IMR-90 (cell line): ENCODE data around the gene ST14. TPM values are rescaled to one million over a fixed set of nuclear protein-coding genes. Genes with fewer than 3 reads are reported as not detected.

ENCODE experiments used
- ATAC-seq: fragments of 200-7000 bp; cut with Tn5 transposase; 2 replicates; pipeline ENCODE4 v1.9.1; 2020; ENCODE audit warnings: low read depth, mild to moderate bottlenecking, moderate library complexity
- BruUV-seq: library from RNA; stranded (reverse); fragments of 400-500 nt; replicated peaks from 2 replicates; lab custom pipeline; 2021; lab: Mats Ljungman, UMichigan
- CTCF ChIA-PET: fragments of 300-600 bp; formaldehyde crosslinking; extraction: SDS; loops from one replicate; lab custom pipeline; 2021; ENCODE audit warnings: antibody characterized with exemption; lab: Yijun Ruan, JAX
- POLR2A ChIA-PET: fragments of 300-600 bp; sonication (Branson Sonifier 250); formaldehyde crosslinking; loops from one replicate; lab custom pipeline; 2022; ENCODE audit warnings: antibody characterized with exemption; ENCODE audit not compliant: unreplicated experiment; lab: Charles Lee
- DNase-seq: peaks from one replicate; pipeline ENCODE4 v3.0.0; 2013
- H2AFZ ChIP-seq: replicated peaks from 2 replicates; pipeline ENCODE3; 2013; ENCODE audit warnings: low read length, mild to moderate bottlenecking; ENCODE audit not compliant: poor library complexity
- H2AK5ac ChIP-seq: 2 replicates; pipeline ENCODE4 v1.6.1; 2013; ENCODE audit warnings: low read depth, low read length, inconsistent platforms
- H2AK9ac ChIP-seq: replicated peaks from 2 replicates; pipeline ENCODE3; 2013; ENCODE audit warnings: mild to moderate bottlenecking, low read depth, low read length, moderate library complexity; ENCODE audit not compliant: poor library complexity
- H2BK120ac ChIP-seq: 2 replicates; pipeline ENCODE4 v1.6.1; 2013; ENCODE audit warnings: low read depth, low read length, inconsistent platforms
- H2BK15ac ChIP-seq: 3 replicates; pipeline ENCODE4 v1.6.1; 2013; ENCODE audit warnings: low read depth, low read length, inconsistent platforms
- H2BK20ac ChIP-seq: 2 replicates; pipeline ENCODE4 v1.6.1; 2013; ENCODE audit warnings: low read depth, mild to moderate bottlenecking, inconsistent platforms, low read length, moderate library complexity
- H2BK5ac ChIP-seq: 2 replicates; pipeline ENCODE4 v1.6.1; 2013; ENCODE audit warnings: mild to moderate bottlenecking, low read depth, low read length, inconsistent platforms; ENCODE audit not compliant: poor library complexity, severe bottlenecking
- H3K14ac ChIP-seq: replicated peaks from 2 replicates; pipeline ENCODE4 v1.6.1; 2013; ENCODE audit warnings: low read depth, low read length, inconsistent platforms
- H3K18ac ChIP-seq: 2 replicates; pipeline ENCODE4 v1.6.1; 2013; ENCODE audit warnings: low read depth, low read length, control low read depth
- H3K23ac ChIP-seq: 2 replicates; pipeline ENCODE4 v1.6.1; 2013; ENCODE audit warnings: low read depth, low read length, inconsistent platforms
- H3K27ac ChIP-seq: 2 replicates; pipeline ENCODE4 v1.5.1; 2013; ENCODE audit warnings: mild to moderate bottlenecking, control low read depth, low read length; ENCODE audit not compliant: insufficient read depth
- H3K27me3 ChIP-seq: 2 replicates; pipeline ENCODE4 v1.6.1; 2013; ENCODE audit warnings: low read length; ENCODE audit not compliant: control insufficient read depth, insufficient read depth
- H3K36me3 ChIP-seq: 2 replicates; pipeline ENCODE4 v1.6.1; 2013; ENCODE audit warnings: low read length, mixed read lengths; ENCODE audit not compliant: control insufficient read depth, insufficient read depth
- H3K4ac ChIP-seq: 2 replicates; pipeline ENCODE4 v1.6.1; 2013; ENCODE audit warnings: low read depth, low read length, inconsistent platforms
- H3K4me1 ChIP-seq: 2 replicates; pipeline ENCODE4 v1.6.1; 2013; ENCODE audit warnings: low read length, mixed read lengths; ENCODE audit not compliant: control insufficient read depth, insufficient read depth
- H3K4me2 ChIP-seq: 2 replicates; pipeline ENCODE4 v1.6.1; 2013; ENCODE audit warnings: low read depth, mild to moderate bottlenecking, control low read depth, low read length, moderate library complexity
- H3K4me3 ChIP-seq: 2 replicates; pipeline ENCODE4 v1.5.1; 2013; ENCODE audit warnings: low read depth, mild to moderate bottlenecking, control low read depth, low read length, moderate library complexity; ENCODE audit not compliant: insufficient read depth
- H3K56ac ChIP-seq: 2 replicates; pipeline ENCODE4 v1.6.1; 2013; ENCODE audit warnings: low read length, inconsistent platforms; ENCODE audit not compliant: insufficient read depth; ENCODE audit errors: extremely low read depth
- H3K79me1 ChIP-seq, 2 experiments: 2 replicates each; pipeline ENCODE4 v1.6.1; 2013; ENCODE audit warnings: low read length in 2 of 2, inconsistent platforms in 1 of 2, low read depth in 1 of 2
- H3K9ac ChIP-seq: 2 replicates; pipeline ENCODE4 v1.6.1; 2013; ENCODE audit warnings: low read depth, low read length, control low read depth
- H3K9me1 ChIP-seq: 2 replicates; pipeline ENCODE4 v1.6.1; 2013; ENCODE audit warnings: low read length, inconsistent platforms; ENCODE audit not compliant: insufficient read depth
- H3K9me3 ChIP-seq: 2 replicates; pipeline ENCODE4 v1.6.1; 2013; ENCODE audit warnings: low read length; ENCODE audit not compliant: control insufficient read depth, insufficient read depth
- H4K20me1 ChIP-seq: 2 replicates; pipeline ENCODE4 v1.6.1; 2013; ENCODE audit warnings: low read length, inconsistent platforms; ENCODE audit not compliant: insufficient read depth
- H4K5ac ChIP-seq: 2 replicates; pipeline ENCODE4 v1.6.1; 2013; ENCODE audit warnings: mild to moderate bottlenecking, low read depth, low read length, control low read depth
- H4K8ac ChIP-seq, 2 experiments: 2 replicates each; pipeline ENCODE4 v1.6.1; 2013; ENCODE audit warnings: low read depth in 2 of 2, low read length in 2 of 2, control low read depth in 1 of 2, inconsistent platforms in 1 of 2
- H4K91ac ChIP-seq: 2 replicates; pipeline ENCODE4 v1.6.1; 2013; ENCODE audit warnings: low read depth, low read length, inconsistent platforms; ENCODE audit not compliant: insufficient read depth
- BHLHE40 ChIP-seq: fragments of 150-350 bp; IDR thresholded peaks from 2 replicates; pipeline ENCODE4 v1.6.1; 2016; ENCODE audit warnings: mild to moderate bottlenecking, low read depth, low read length
- CHD1 ChIP-seq: IDR thresholded peaks from 2 replicates; pipeline ENCODE4 v1.6.1; 2012; ENCODE audit warnings: low read depth, low read length, improper control_type of control experiment
- CTCF ChIP-seq: conservative IDR thresholded peaks from 2 replicates; pipeline ENCODE4 v1.5.1; 2012; ENCODE audit warnings: mild to moderate bottlenecking, low read depth, low read length, improper control_type of control experiment
- ELK1 ChIP-seq: fragments of 150-350 bp; IDR thresholded peaks from 2 replicates; pipeline ENCODE4 v1.6.1; 2016; ENCODE audit warnings: low read depth, mild to moderate bottlenecking, low read length, moderate library complexity, borderline replicate concordance
- FOS ChIP-seq: fragments of 150-350 bp; IDR thresholded peaks from 2 replicates; pipeline ENCODE4 v1.6.1; 2016; ENCODE audit warnings: low read depth, low read length
- MAFK ChIP-seq: IDR thresholded peaks from 2 replicates; pipeline ENCODE4 v1.6.1; 2012; ENCODE audit warnings: low read depth, low read length, improper control_type of control experiment
- MAZ ChIP-seq: IDR thresholded peaks from 2 replicates; pipeline ENCODE4 v1.6.1; 2012; ENCODE audit warnings: low read depth, mild to moderate bottlenecking, low read length, improper control_type of control experiment, moderate library complexity, borderline replicate concordance
- MXI1 ChIP-seq: IDR thresholded peaks from 2 replicates; pipeline ENCODE4 v1.6.1; 2012; ENCODE audit warnings: low read depth, mild to moderate bottlenecking, low read length, moderate library complexity, borderline replicate concordance
- NFE2L2 ChIP-seq: fragments of 150-350 bp; IDR thresholded peaks from 2 replicates; pipeline ENCODE4 v1.6.1; 2016; ENCODE audit warnings: low read depth, mild to moderate bottlenecking, low read length
- POLR2A ChIP-seq: IDR thresholded peaks from 2 replicates; pipeline ENCODE4 v1.6.1; 2012; ENCODE audit warnings: mild to moderate bottlenecking, low read depth, low read length
- RAD21 ChIP-seq: IDR thresholded peaks from 2 replicates; pipeline ENCODE4 v1.6.1; 2012; ENCODE audit warnings: low read length, improper control_type of control experiment
- RCOR1 ChIP-seq: IDR thresholded peaks from 2 replicates; pipeline ENCODE4 v1.6.1; 2012; ENCODE audit warnings: mild to moderate bottlenecking, low read length, improper control_type of control experiment; ENCODE audit not compliant: insufficient replicate concordance
- RFX5 ChIP-seq: IDR thresholded peaks from 2 replicates; pipeline ENCODE4 v1.8.0; 2012; ENCODE audit warnings: low read depth, mild to moderate bottlenecking, low read length, moderate library complexity
- SMC3 ChIP-seq: fragments of 150-350 bp; IDR thresholded peaks from 2 replicates; pipeline ENCODE4 v1.6.1; 2016; ENCODE audit warnings: low read depth, mild to moderate bottlenecking, antibody characterized with exemption, low read length, moderate library complexity
- WGBS, 2 experiments: methylation state at CpG; one replicate each; pipeline versions ENCODE4 v1.1.5 to v1.1.7; 2013; ENCODE audit warnings: missing lambda C conversion rate in 2 of 2; ENCODE audit not compliant: insufficient read length in 1 of 2; ENCODE audit errors: extremely low coverage in 2 of 2; 5-methylcytosine and 5-hydroxymethylcytosine counted together
- dilution Hi-C: fragments of 300-500 bp; cut with HindIII; formaldehyde crosslinking; loops from one replicate; pipeline ENCODE4 v1.14.3; 2018; ENCODE audit warnings: low sequenced_read_pairs; ENCODE audit not compliant: unreplicated experiment
- in situ Hi-C: fragments of 300-500 bp; cut with MboI; formaldehyde crosslinking; loops from 3 replicates; pipeline ENCODE4 v1.14.3; 2019; ENCODE audit warnings: low sequenced_read_pairs, inconsistent platforms, mixed read lengths
- intact Hi-C: fragments of 100-400 bp; cut with micrococcal nuclease; formaldehyde crosslinking; loops from 2 replicates; pipeline ENCODE4 v1.10.0; 2022
- polyA plus RNA-seq, 3 experiments: library from polyadenylated mRNA; depleted of rRNA; stranded (reverse); fragments of >200 nt; gene quantifications; 2 replicates each; pipeline ENCODE4 v1.2.3, GENCODE V29; 2012; ENCODE audit warnings: low replicate concordance in 1 of 3
- total RNA-seq: library from RNA; depleted of rRNA; stranded (reverse); fragments of >200 nt; gene quantifications from 2 replicates; pipeline ENCODE4 v1.2.3, GENCODE V29; 2012
- TF ChIP-seq, protein P1 (sequence below): fragments of 150-350 bp; IDR thresholded peaks from 2 replicates; pipeline ENCODE4 v1.6.1; 2017; ENCODE audit warnings: mild to moderate bottlenecking, antibody characterized with exemption, low read length, low read depth

Gene ST14
- total and polyA plus RNA-seq, 2 of the 4 experiments (the other 2 are of a cell fraction): not detected

GRCh38 chr11:130145311-130145812 is 14.2 kb upstream of the ST14 start:
- H2AFZ ChIP-seq: no peak overlapping the region
- no peak overlapping the region for H3K9ac ChIP-seq

More at GRCh38 chr11:130145311-130145812, 14.2 kb upstream of the ST14 start:
- Histone ChIP-seq H2AK5ac (no peak overlapping the region), H4K91ac (no peak overlapping the region), H3K18ac (no peak overlapping the region), H3K4ac (no peak overlapping the region), H2BK15ac (no peak overlapping the region), H3K14ac (no peak overlapping the region), H2BK20ac (no peak overlapping the region), H3K4me3 (no peak overlapping the region), H4K8ac (no peak overlapping the region), H3K4me2 (no peak overlapping the region), H3K9me3 (no peaks in the 10 kb centered on the region), H3K23ac (no peak overlapping the region), H4K20me1 (no peaks in the 10 kb centered on the region), H3K27me3 (no peaks in the 10 kb centered on the region), H3K27ac (no peak overlapping the region), H3K36me3 (peaks cover 25% of the 10 kb centered on the region), H3K79me1 (no peaks in the 10 kb centered on the region), H3K4me1 (peaks cover 3% of the 10 kb centered on the region; the same call in 1 of the 2 replicates), H3K56ac (no peak overlapping the region), H3K9me1 (no peaks in the 10 kb centered on the region), H2AK9ac (no peak overlapping the region), H2BK120ac (no peak overlapping the region), H2BK5ac (no peak overlapping the region), H4K5ac (no peak overlapping the region)
- intact Hi-C loops: no loop called here
- POLR2A ChIA-PET: no interaction called here
- CTCF ChIA-PET: interaction anchor here (1.1 to 1.4 kb wide), 2 partner anchors 13 to 222 kb away, joined by 3 to 4 read pairs; no protein-coding TSS in a partner anchor
- DNase-seq (no peak), ATAC-seq (no peak)
- no TSS peak for BruUV-seq
- in situ Hi-C loops: no loop called here
- WGBS, 2 experiments: 100% methylated on average over 3 of the region's 3 CpGs; no CpG with 5 or more reads in 1 of the 2 experiments
- TF ChIP-seq RFX5: no peak
- no peak for TF ChIP-seq MAZ
- no peak for TF ChIP-seq CTCF
- no peak for TF ChIP-seq NFE2L2
- no peak for TF ChIP-seq BHLHE40
- TF ChIP-seq MAFK: no peak
- no peak for TF ChIP-seq CHD1
- TF ChIP-seq RAD21: no peak
- no peak for TF ChIP-seq ELK1
- no peak for TF ChIP-seq SMC3
- no peak for TF ChIP-seq MXI1
- TF ChIP-seq, protein P1, sequence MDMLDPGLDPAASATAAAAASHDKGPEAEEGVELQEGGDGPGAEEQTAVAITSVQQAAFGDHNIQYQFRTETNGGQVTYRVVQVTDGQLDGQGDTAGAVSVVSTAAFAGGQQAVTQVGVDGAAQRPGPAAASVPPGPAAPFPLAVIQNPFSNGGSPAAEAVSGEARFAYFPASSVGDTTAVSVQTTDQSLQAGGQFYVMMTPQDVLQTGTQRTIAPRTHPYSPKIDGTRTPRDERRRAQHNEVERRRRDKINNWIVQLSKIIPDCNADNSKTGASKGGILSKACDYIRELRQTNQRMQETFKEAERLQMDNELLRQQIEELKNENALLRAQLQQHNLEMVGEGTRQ: no peak
- TF ChIP-seq FOS: no peak
- no peak for TF ChIP-seq POLR2A
- no peak for TF ChIP-seq RCOR1
- dilution Hi-C loops: loop anchor here (25.0 kb wide), 1 partner anchor 208 kb away; no protein-coding TSS in a partner anchor
